GM20431 (cell line): ENCODE data around the gene BTBD16.

Source experiments
- in situ Hi-C: fragments of 300-500 bp; cut with MseI, MboI; formaldehyde crosslinking; loops from one replicate; pipeline ENCODE4 v1.15.0; 2020; ENCODE audit warnings: low sequenced_read_pairs; ENCODE audit not compliant: unreplicated experiment

Gene BTBD16

GRCh38 chr10:122333037-122333436 is 61.9 kb downstream of the BTBD16 start:
- in situ Hi-C loops, result loop anchor here (25.0 kb wide), 1 partner anchor 104 kb away; no protein-coding TSS in a partner anchor

GRCh38 chr10:122336332-122336731 is 65.2 kb downstream of the BTBD16 start:
- in situ Hi-C loops, result loop anchor here (25.0 kb wide), 1 partner anchor 101 kb away; no protein-coding TSS in a partner anchor

GRCh38 chr10:122336961-122337360 is 65.9 kb downstream of the BTBD16 start:
- in situ Hi-C loops, result loop anchor here (25.0 kb wide), 1 partner anchor 100 kb away; no protein-coding TSS in a partner anchor

GRCh38 chr10:122338609-122339441 is 67.7 kb downstream of the BTBD16 start:
- in situ Hi-C loops, result loop anchor here (25.0 kb wide), 1 partner anchor 98 kb away; no protein-coding TSS in a partner anchor

GRCh38 chr10:122341141-122341810 is 70.2 kb downstream of the BTBD16 start:
- in situ Hi-C loops, result loop anchor here (25.0 kb wide), 1 partner anchor 96 kb away; no protein-coding TSS in a partner anchor

GRCh38 chr10:122342293-122343134 is 71.4 kb downstream of the BTBD16 start:
- in situ Hi-C loops, result loop anchor here (25.0 kb wide), 1 partner anchor 95 kb away; no protein-coding TSS in a partner anchor

GRCh38 chr10:122343135-122343800 is 72.2 kb downstream of the BTBD16 start:
- in situ Hi-C loops, result loop anchor here (25.0 kb wide), 1 partner anchor 94 kb away; no protein-coding TSS in a partner anchor

GRCh38 chr10:122343936-122344335 is 72.8 kb downstream of the BTBD16 start:
- in situ Hi-C loops, result loop anchor here (25.0 kb wide), 1 partner anchor 93 kb away; no protein-coding TSS in a partner anchor

GRCh38 chr10:122344741-122345258 is 73.7 kb downstream of the BTBD16 start:
- in situ Hi-C loops, result loop anchor here (25.0 kb wide), 1 partner anchor 93 kb away; no protein-coding TSS in a partner anchor

- in situ Hi-C loops, result loop anchor here (25.0 kb wide), 1 partner anchor 91 kb away; no protein-coding TSS in a partner anchor
These were observed 75.3 kb downstream of the BTBD16 start for GRCh38 chr10:122346326-122346950.

GRCh38 chr10:122347170-122347841 is 76.2 kb downstream of the BTBD16 start:
- in situ Hi-C loops, result loop anchor here (25.0 kb wide), 1 partner anchor 90 kb away; no protein-coding TSS in a partner anchor

- in situ Hi-C loops, result loop anchor here (25.0 kb wide), 1 partner anchor 89 kb away; no protein-coding TSS in a partner anchor
These were observed 77.4 kb downstream of the BTBD16 start for GRCh38 chr10:122348512-122348911.

- in situ Hi-C loops, result loop anchor here (25.0 kb wide), 1 partner anchor 88 kb away; no protein-coding TSS in a partner anchor
These were observed 77.9 kb downstream of the BTBD16 start for GRCh38 chr10:122348935-122349361.

GRCh38 chr10:122349758-122350369 is 78.8 kb downstream of the BTBD16 start:
- in situ Hi-C loops, result loop anchor here (25.0 kb wide), 1 partner anchor 87 kb away; no protein-coding TSS in a partner anchor

GRCh38 chr10:122350893-122351292 is 79.8 kb downstream of the BTBD16 start:
- in situ Hi-C loops, result no loop called here

GRCh38 chr10:122352817-122353525 is 81.9 kb downstream of the BTBD16 start:
- in situ Hi-C loops, result no loop called here

- in situ Hi-C loops, result no loop called here
These were observed 83.3 kb downstream of the BTBD16 start for GRCh38 chr10:122354383-122354782.
